HepG2 (cell line): ENCODE results near the gene DQX1. TPM values are rescaled to one million over a fixed set of nuclear protein-coding genes. Genes with fewer than 3 reads are reported as not detected.

Experiments used
- ATAD3A ChIP-seq: sonication (generic); formaldehyde crosslinking; IDR thresholded peaks from 2 replicates; pipeline ENCODE4 v1.4.0; 2020; ENCODE audit warnings: missing genetic modification reagents
- CHCHD3 ChIP-seq: sonication (generic); formaldehyde crosslinking; IDR thresholded peaks from 2 replicates; pipeline ENCODE4 v1.8.0; 2022; ENCODE audit warnings: mild to moderate bottlenecking, missing genetic modification reagents, moderate library complexity
- CTCF ChIP-seq: sonication (generic); formaldehyde crosslinking; IDR thresholded peaks from 2 replicates; pipeline ENCODE4 v1.5.0; 2020; ENCODE audit warnings: mild to moderate bottlenecking, missing genetic modification reagents, moderate library complexity
- GMEB1 ChIP-seq: sonication (generic); formaldehyde crosslinking; IDR thresholded peaks from 2 replicates; pipeline ENCODE4 v1.5.1; 2020; ENCODE audit warnings: missing genetic modification reagents, mild to moderate bottlenecking, borderline replicate concordance
- HDAC6 ChIP-seq: fragments of 200-600 bp; sonication (generic); IDR thresholded peaks from 2 replicates; pipeline ENCODE4 v1.7.0; 2017; ENCODE audit warnings: mild to moderate bottlenecking, antibody characterized with exemption, low read length, low read depth
- NFE2 ChIP-seq: sonication (generic); formaldehyde crosslinking; IDR thresholded peaks from 2 replicates; pipeline ENCODE4 v1.4.0; 2020; ENCODE audit warnings: missing genetic modification reagents
- NFE2L2 ChIP-seq: fragments of 150-350 bp; IDR thresholded peaks from 2 replicates; pipeline ENCODE4 v1.6.1; 2014; ENCODE audit warnings: low read length
- NFYC ChIP-seq: IDR thresholded peaks from 2 replicates; pipeline ENCODE4 v1.6.1; 2016; ENCODE audit warnings: missing genetic modification reagents, missing compliant biosample characterization
- NRL ChIP-seq: sonication (generic); formaldehyde crosslinking; IDR thresholded peaks from 2 replicates; pipeline ENCODE4 v1.5.0; 2020; ENCODE audit warnings: missing genetic modification reagents, mild to moderate bottlenecking, moderate library complexity, borderline replicate concordance
- PHF21A ChIP-seq: sonication (generic); formaldehyde crosslinking; IDR thresholded peaks from 2 replicates; pipeline ENCODE4 v1.5.0; 2020; ENCODE audit warnings: mild to moderate bottlenecking, missing genetic modification reagents
- TBL1XR1 ChIP-seq: fragments of 150-350 bp; IDR thresholded peaks from 2 replicates; pipeline ENCODE4 v1.6.1; 2014; ENCODE audit warnings: borderline replicate concordance, low read length; ENCODE audit not compliant: partially characterized antibody
- TFAP4 ChIP-seq: sonication (generic); IDR thresholded peaks from 2 replicates; pipeline ENCODE4 v1.6.1; 2016; ENCODE audit warnings: low read depth, borderline replicate concordance
- ZBTB20 ChIP-seq: sonication (generic); formaldehyde crosslinking; IDR thresholded peaks from 2 replicates; pipeline ENCODE4 v1.8.1; 2023; ENCODE audit warnings: missing genetic modification reagents, low read depth, mild to moderate bottlenecking, borderline replicate concordance
- ZFP62 ChIP-seq: sonication (generic); formaldehyde crosslinking; IDR thresholded peaks from 2 replicates; pipeline ENCODE4 v1.4.0; 2020; ENCODE audit warnings: missing genetic modification reagents
- ZFP82 ChIP-seq: sonication (generic); formaldehyde crosslinking; IDR thresholded peaks from 2 replicates; pipeline ENCODE4 v1.5.1; 2020; ENCODE audit warnings: mild to moderate bottlenecking, missing genetic modification reagents, borderline replicate concordance
- ZKSCAN5 ChIP-seq: sonication (generic); formaldehyde crosslinking; IDR thresholded peaks from 2 replicates; pipeline ENCODE4 v1.5.1; 2020; ENCODE audit warnings: mild to moderate bottlenecking, missing genetic modification reagents
- ZNF160 ChIP-seq: sonication (generic); formaldehyde crosslinking; IDR thresholded peaks from 2 replicates; pipeline ENCODE4 v1.8.0; 2022; ENCODE audit warnings: mild to moderate bottlenecking, inconsistent platforms, missing genetic modification reagents
- ZNF343 ChIP-seq: sonication (generic); formaldehyde crosslinking; IDR thresholded peaks from 2 replicates; pipeline ENCODE4 v1.4.0; 2020; ENCODE audit warnings: mild to moderate bottlenecking, missing genetic modification reagents
- ZSCAN30 ChIP-seq: sonication (generic); formaldehyde crosslinking; IDR thresholded peaks from 2 replicates; pipeline ENCODE4 v1.5.0; 2020; ENCODE audit warnings: mild to moderate bottlenecking, missing genetic modification reagents
- ZSCAN31 ChIP-seq: sonication (generic); formaldehyde crosslinking; IDR thresholded peaks from 2 replicates; pipeline ENCODE4 v1.5.0; 2020; ENCODE audit warnings: low read depth, mild to moderate bottlenecking, missing genetic modification reagents
- polyA plus RNA-seq, 8 experiments: library from polyadenylated mRNA; depleted of rRNA in 3 of 8; stranded (reverse) in 7 of 8; unstranded in 1 of 8; fragments of >200 nt; fragmentation: Illumina TruSeq in 4 of 8; extraction: Trizol in 4 of 8; gene quantifications; 2 replicates each; pipeline versions ENCODE4 v1.2.1 to v1.2.3, GENCODE V29; 2011 to 2016; ENCODE audit warnings: low read depth in 4 of 8, missing spikeins in 1 of 8, mixed read lengths in 1 of 8; ENCODE audit not compliant: insufficient read depth in 1 of 8
- total RNA-seq, 5 experiments: library from RNA; depleted of rRNA; stranded (reverse); fragments of >200 nt; fragmentation: Illumina TruSeq; extraction: Trizol; gene quantifications; 2 replicates each; pipeline ENCODE4 v1.2.3, GENCODE V29; 2016; ENCODE audit warnings: low read depth in 1 of 5
- TF ChIP-seq, protein P1 (sequence below): sonication (generic); formaldehyde crosslinking; IDR thresholded peaks from 2 replicates; pipeline ENCODE4 v1.5.0; 2020; ENCODE audit warnings: mild to moderate bottlenecking, missing genetic modification reagents, borderline replicate concordance

The DQX1 gene
- total and polyA plus RNA-seq, 2 of the 13 experiments (the other 11 are each of a cell fraction or from before 2014, with no cell fraction given), result 27.6 to 89.8 TPM

DNA sequence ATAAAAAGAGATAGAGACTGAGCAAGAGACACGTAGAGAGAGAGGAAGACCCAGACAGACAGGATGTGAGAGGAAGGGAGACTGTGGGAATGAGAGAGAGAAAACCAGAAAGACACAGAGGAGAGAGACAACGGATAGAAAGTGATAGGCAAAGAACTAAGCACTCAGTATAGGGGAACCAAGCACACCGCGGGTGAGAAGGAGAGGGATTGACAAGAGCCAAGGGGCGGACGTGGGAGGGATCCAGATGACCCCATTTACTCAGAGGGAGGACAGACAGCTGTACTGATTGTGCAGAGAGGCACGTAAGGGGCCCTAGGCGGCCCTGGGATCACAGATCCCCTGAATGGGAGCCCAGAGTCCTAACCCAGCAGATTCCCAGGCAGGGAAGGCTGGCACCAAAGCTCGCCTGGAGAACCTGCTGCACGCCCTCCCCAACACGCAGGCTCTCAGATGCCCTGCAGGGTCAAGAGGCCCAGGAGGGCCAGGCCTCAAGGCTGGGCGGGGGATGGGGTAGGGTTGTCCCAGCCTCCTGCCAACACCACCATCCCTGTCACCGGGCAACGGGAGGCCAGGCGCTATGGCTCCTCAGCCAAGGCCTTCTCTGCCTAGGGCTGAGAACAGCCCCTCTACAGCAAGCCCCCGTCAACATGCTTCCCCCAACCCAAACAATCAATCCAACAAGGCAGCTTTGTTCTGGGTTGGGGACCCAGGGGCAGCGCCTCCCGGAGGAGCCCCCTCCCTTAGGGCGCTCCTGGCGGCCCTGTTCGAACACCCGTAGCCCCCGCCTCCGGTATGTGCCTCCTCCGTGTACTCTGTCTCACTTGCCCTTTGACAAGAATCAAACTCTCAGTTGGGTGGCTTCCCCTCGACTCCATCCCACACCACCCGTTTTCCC is 27.1 kb upstream of the DQX1 start (continued):
- TF ChIP-seq ZNF160 (CRISPR knock-in tag) (no peak), NFYC (no peak), ZNF343 (CRISPR knock-in tag) (no peak), CHCHD3 (CRISPR knock-in tag) (no peak), GMEB1 (CRISPR knock-in tag) (no peak), ZBTB20 (CRISPR knock-in tag) (no peak), NFE2 (CRISPR knock-in tag) (no peak), ZKSCAN5 (CRISPR knock-in tag) (no peak), HDAC6 (no peak), NRL (CRISPR knock-in tag) (0 out of 2 replicates have a peak, but pooled peaks have one; percentile 38), ATAD3A (CRISPR knock-in tag) (no peak), ZFP62 (CRISPR knock-in tag) (no peak), ZSCAN31 (no peak), TFAP4 (peak; percentile 48; the same call in 1 of the 2 replicates), TBL1XR1 (no peak), NFE2L2 (no peak), ZSCAN30 (CRISPR knock-in tag) (no peak), ZFP82 (CRISPR knock-in tag) (no peak), CTCF (no peak), PHF21A (CRISPR knock-in tag) (peak; percentile 43; the same call in 1 of the 2 replicates)
- TF ChIP-seq, protein P1, sequence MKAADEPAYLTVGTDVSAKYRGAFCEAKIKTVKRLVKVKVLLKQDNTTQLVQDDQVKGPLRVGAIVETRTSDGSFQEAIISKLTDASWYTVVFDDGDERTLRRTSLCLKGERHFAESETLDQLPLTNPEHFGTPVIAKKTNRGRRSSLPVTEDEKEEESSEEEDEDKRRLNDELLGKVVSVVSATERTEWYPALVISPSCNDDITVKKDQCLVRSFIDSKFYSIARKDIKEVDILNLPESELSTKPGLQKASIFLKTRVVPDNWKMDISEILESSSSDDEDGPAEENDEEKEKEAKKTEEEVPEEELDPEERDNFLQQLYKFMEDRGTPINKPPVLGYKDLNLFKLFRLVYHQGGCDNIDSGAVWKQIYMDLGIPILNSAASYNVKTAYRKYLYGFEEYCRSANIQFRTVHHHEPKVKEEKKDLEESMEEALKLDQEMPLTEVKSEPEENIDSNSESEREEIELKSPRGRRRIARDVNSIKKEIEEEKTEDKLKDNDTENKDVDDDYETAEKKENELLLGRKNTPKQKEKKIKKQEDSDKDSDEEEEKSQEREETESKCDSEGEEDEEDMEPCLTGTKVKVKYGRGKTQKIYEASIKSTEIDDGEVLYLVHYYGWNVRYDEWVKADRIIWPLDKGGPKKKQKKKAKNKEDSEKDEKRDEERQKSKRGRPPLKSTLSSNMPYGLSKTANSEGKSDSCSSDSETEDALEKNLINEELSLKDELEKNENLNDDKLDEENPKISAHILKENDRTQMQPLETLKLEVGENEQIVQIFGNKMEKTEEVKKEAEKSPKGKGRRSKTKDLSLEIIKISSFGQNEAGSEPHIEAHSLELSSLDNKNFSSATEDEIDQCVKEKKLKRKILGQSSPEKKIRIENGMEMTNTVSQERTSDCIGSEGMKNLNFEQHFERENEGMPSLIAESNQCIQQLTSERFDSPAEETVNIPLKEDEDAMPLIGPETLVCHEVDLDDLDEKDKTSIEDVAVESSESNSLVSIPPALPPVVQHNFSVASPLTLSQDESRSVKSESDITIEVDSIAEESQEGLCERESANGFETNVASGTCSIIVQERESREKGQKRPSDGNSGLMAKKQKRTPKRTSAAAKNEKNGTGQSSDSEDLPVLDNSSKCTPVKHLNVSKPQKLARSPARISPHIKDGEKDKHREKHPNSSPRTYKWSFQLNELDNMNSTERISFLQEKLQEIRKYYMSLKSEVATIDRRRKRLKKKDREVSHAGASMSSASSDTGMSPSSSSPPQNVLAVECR (CRISPR knock-in tag), result no peak
